Dendritic cell treated with granulocyte-macrophage colony-stimulating factor and Interleukin-4, amounts not matched to agents 40 ng/mL and 50 ng/mL, for 4 days (primary cell): ENCODE measurements around the gene PCDHGA1.
"Not testable (repeated sequence)": the region's sequence is repeated elsewhere in the genome, so short reads cannot be mapped to it uniquely, and the experiment has no call there.

Experiments
- H3K27ac Mint-ChIP-seq: one replicate; pipeline ENCODE4 v1.8.0; 2022; ENCODE audit warnings: mild to moderate bottlenecking, mixed read lengths
- H3K27me3 Mint-ChIP-seq: one replicate; pipeline ENCODE4 v1.8.0; 2022; ENCODE audit warnings: mild to moderate bottlenecking, mixed read lengths
- H3K36me3 Mint-ChIP-seq: one replicate; pipeline ENCODE4 v1.8.0; 2022; ENCODE audit warnings: low read depth, mixed read lengths
- H3K4me1 Mint-ChIP-seq: one replicate; pipeline ENCODE4 v1.8.0; 2022; ENCODE audit warnings: low read depth, mixed read lengths
- H3K4me3 Mint-ChIP-seq: one replicate; pipeline ENCODE4 v1.8.0; 2022; ENCODE audit warnings: mild to moderate bottlenecking, moderate library complexity, mixed read lengths
- H3K9me3 Mint-ChIP-seq: one replicate; pipeline ENCODE4 v1.8.0; 2022; ENCODE audit warnings: mixed read lengths
- intact Hi-C: fragments of 100-400 bp; cut with micrococcal nuclease; formaldehyde crosslinking; loops from one replicate; pipeline ENCODE4 v1.15.0; 2022

The PCDHGA1 gene

DNA sequence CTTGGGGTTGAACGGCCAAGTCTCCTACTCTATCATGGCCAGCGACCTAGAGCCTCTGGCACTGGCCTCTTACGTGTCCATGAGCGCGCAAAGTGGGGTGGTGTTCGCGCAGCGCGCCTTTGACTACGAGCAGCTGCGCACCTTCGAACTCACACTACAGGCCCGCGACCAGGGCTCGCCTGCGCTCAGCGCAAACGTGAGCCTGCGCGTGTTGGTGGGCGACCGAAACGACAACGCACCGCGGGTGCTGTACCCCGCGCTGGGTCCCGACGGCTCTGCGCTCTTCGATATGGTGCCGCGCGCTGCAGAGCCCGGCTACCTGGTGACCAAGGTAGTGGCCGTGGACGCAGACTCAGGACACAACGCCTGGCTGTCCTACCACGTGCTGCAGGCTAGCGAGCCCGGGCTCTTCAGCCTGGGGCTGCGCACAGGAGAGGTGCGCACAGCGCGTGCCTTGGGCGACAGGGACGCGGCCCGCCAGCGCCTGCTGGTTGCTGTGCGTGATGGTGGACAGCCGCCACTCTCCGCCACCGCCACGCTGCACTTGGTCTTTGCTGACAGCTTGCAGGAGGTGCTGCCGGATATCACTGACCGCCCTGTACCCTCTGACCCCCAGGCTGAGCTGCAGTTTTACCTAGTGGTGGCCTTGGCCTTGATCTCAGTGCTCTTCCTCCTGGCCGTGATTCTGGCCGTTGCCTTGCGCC lies 69.4 kb downstream of the PCDHGA1 start:
- intact Hi-C loops = no loop called here
- H3K27ac Mint-ChIP-seq = no peak overlapping the region
- H3K36me3 Mint-ChIP-seq = no peaks in the 10 kb centered on the region
- peaks cover 76% of the 10 kb centered on the region for H3K27me3 Mint-ChIP-seq
- H3K4me3 Mint-ChIP-seq = no peak overlapping the region
- no peaks in the 10 kb centered on the region for H3K4me1 Mint-ChIP-seq
- H3K9me3 Mint-ChIP-seq = peaks cover 45% of the 10 kb centered on the region

DNA sequence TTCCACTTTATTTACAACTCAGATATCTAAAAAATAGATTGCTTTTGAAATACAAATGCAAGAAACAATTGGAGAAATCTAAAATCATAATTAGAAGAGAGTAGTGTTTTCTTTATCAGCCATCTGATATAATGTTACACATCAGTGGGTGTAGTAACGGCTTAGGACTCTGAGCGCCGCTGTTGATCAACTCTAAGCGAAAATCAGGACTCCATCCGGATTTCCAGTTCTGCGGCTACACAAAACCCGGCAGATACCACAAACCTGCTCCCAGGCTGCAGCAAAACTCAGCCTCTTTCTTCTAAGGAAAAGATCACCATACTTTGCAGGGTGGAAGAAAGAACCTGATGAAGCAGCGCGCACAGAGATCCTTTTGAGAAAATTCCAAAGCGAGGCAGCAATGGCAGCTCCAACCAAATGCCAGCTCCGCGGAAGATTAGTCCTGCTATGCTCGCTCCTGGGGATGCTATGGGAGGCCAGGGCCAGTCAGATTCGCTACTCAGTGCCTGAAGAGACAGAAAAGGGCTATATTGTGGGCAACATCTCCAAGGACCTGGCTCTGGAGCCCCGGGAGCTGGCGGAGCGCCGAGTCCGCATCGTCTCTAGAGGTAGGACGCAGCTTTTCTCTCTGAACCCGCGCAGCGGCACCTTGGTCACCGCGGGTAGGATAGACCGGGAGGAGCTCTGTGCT lies 72.4 kb downstream of the PCDHGA1 start, which contains the start of gene PCDHGA9:
Gene PCDHGA9 (plus strand): TSS at position 226 of the 691 bp plus-strand sequence. CDS start 175 bp downstream, at position 401.
- Mint-ChIP-seq H3K4me1 (no peaks in the 10 kb centered on the region), H3K4me3 (no peak within 1 kb of the TSS), H3K27ac (no peak within 1 kb of the TSS), H3K9me3 (peaks cover 38% of the 10 kb centered on the region), H3K27me3 (peaks cover 77% of the 10 kb centered on the region), H3K36me3 (no peaks in the 10 kb centered on the region)
- intact Hi-C loops = no loop called here

DNA sequence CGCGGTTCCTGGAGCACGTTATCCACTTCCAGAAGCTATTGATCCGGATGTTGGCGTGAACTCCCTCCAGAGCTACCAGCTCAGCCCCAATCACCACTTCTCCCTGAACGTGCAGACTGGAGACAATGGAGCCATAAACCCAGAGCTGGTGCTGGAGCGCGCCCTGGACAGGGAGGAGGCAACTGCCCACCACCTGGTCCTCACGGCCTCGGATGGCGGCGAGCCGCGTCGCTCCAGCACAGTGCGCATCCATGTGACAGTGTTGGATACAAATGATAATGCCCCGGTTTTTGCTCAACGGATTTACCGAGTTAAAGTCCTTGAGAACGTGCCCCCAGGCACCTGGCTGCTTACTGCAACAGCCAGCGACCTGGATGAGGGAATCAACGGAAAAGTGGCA lies 73.1 kb downstream of the PCDHGA1 start:
- H3K9me3 Mint-ChIP-seq = peaks cover 44% of the 10 kb centered on the region
- H3K4me1 Mint-ChIP-seq = peaks cover 5% of the 10 kb centered on the region
- no peak overlapping the region for H3K27ac Mint-ChIP-seq
- no peak overlapping the region for H3K4me3 Mint-ChIP-seq
- no peaks in the 10 kb centered on the region for H3K36me3 Mint-ChIP-seq
- intact Hi-C loops = no loop called here
- peaks cover 80% of the 10 kb centered on the region for H3K27me3 Mint-ChIP-seq

DNA sequence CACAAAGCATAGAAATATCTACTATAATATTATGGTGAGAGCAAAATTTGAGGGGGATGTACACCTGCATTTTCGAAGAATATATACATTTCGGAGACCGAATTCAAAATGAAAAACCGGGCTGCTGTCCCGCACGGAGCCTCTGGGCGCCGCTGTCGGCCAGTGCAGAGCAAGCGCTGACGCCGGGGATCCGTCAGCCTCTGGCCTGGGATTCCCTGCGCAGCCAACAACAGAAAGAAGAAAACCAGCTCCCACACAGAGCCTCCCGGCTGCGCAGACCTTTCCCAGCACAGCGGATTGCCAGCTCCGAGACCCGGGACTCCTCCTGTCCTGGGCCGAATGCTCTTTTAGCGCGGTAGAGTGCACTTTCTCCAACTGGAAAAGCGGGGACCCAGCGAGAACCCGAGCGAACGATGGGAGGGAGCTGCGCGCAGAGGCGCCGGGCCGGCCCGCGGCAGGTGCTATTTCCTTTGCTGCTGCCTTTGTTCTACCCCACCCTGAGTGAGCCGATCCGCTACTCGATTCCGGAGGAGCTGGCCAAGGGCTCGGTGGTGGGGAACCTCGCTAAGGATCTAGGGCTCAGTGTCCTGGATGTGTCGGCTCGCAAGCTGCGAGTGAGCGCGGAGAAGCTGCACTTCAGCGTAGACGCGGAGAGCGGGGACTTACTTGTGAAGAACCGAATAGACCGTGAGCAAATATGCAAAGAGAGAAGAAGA lies 77.6 kb downstream of the PCDHGA1 start, which contains the start of gene PCDHGB6:
Gene PCDHGB6 (plus strand): TSS at position 232 of the 716 bp plus-strand sequence. CDS start 182 bp downstream, at position 414.
- H3K36me3 Mint-ChIP-seq, intact Hi-C loops, H3K4me1 Mint-ChIP-seq, H3K27ac Mint-ChIP-seq: not testable (repeated sequence)
- peaks cover 41% of the 10 kb centered on the region for H3K9me3 Mint-ChIP-seq
- H3K4me3 Mint-ChIP-seq = peak within 1 kb of the TSS; percentile 74
- H3K27me3 Mint-ChIP-seq = peaks cover 84% of the 10 kb centered on the region

DNA sequence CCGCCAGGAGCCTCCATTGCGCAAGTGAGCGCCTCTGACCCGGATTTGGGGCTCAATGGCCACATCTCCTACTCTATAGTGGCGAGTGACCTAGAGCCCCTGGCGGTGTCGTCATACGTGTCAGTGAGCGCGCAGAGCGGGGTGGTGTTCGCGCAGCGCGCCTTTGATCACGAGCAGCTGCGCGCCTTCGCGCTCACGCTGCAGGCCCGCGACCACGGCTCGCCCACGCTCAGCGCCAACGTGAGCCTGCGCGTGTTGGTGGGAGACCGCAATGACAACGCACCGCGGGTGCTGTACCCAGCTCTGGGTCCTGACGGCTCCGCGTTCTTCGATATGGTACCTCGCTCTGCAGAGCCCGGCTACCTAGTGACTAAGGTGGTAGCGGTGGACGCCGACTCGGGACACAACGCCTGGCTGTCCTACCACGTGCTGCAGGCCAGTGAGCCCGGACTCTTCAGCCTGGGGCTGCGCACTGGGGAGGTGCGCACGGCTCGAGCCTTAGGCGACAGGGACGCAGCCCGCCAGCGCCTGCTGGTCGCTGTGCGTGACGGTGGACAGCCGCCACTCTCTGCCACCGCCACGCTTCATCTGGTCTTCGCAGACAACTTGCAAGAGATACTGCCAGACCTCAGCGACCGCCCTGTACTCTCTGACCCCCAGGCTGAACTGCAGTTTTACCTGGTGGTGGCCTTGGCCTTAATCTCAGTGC lies 79.4 kb downstream of the PCDHGA1 start:
- H3K27ac Mint-ChIP-seq = no peak overlapping the region
- H3K9me3 Mint-ChIP-seq = peaks cover 28% of the 10 kb centered on the region
- peaks cover 84% of the 10 kb centered on the region for H3K27me3 Mint-ChIP-seq
- H3K4me1 Mint-ChIP-seq = peaks cover 18% of the 10 kb centered on the region
- no peak overlapping the region for H3K4me3 Mint-ChIP-seq
- no peaks in the 10 kb centered on the region for H3K36me3 Mint-ChIP-seq
- intact Hi-C loops = loop anchor here (10.0 kb wide), 1 partner anchor 85 kb away; the partner anchor contains the start of gene TAF7

DNA sequence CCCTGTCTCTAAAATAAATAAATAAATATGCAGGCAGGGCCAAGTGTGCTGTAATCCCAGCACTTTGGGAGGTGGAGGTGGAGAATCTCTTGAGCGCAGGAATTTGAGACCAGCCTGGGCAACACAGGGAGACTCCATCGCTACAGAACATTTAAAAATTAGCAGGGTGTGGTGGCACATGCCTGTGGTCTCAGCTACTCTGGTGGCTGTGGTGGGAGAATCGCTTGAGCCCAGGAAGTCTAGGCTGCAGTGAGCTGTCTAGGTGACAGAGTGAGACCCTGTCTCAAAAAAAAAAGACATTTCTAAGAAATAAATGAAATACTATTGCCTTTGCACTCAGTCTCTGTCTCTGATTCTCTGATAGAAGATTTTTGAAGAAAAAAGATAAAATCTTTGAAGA lies 81.3 kb downstream of the PCDHGA1 start:
- no peak overlapping the region for H3K27ac Mint-ChIP-seq
- intact Hi-C loops = loop anchor here (10.0 kb wide), 1 partner anchor 87 kb away; the partner anchor contains the start of gene TAF7
- H3K9me3 Mint-ChIP-seq = peaks cover 28% of the 10 kb centered on the region
- peaks cover 23% of the 10 kb centered on the region for H3K4me1 Mint-ChIP-seq
- H3K4me3 Mint-ChIP-seq = no peak overlapping the region
- no peaks in the 10 kb centered on the region for H3K36me3 Mint-ChIP-seq
- peaks cover 81% of the 10 kb centered on the region for H3K27me3 Mint-ChIP-seq

DNA sequence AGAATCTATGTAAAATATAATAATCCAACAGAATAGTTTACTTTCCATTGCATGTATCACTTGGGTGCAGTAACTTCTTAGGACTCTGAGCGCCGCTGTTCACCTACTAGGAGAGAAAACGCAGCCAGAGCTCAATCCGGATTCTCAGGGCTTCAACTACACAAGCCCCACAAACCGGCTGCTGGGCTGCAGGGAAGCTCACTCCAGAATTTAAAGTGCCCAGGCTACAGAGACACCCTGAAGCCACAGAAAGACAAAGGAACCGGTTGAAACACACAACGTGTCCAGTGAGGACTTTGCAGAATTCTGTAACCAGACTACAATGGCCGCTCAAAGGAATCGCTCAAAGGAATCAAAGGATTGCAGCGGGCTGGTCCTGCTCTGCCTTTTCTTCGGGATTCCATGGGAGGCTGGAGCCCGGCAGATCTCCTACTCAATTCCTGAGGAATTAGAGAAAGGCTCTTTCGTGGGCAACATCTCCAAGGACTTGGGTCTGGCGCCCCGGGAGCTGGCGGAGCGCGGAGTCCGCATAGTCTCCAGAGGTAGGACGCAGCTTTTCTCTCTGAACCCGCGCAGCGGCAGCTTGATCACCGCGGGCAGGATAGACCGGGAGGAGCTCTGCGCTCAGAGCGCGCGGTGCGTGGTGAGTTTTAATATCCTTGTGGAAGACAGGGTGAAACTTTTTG lies 82.7 kb downstream of the PCDHGA1 start, which contains the start of gene PCDHGA10:
Gene PCDHGA10 (plus strand): TSS at position 134 of the 686 bp plus-strand sequence. CDS start 189 bp downstream, at position 323.
- peaks cover 4% of the 10 kb centered on the region for H3K36me3 Mint-ChIP-seq
- H3K27me3 Mint-ChIP-seq = peaks cover 81% of the 10 kb centered on the region
- peaks cover 25% of the 10 kb centered on the region for H3K9me3 Mint-ChIP-seq
- H3K4me1 Mint-ChIP-seq = peaks cover 26% of the 10 kb centered on the region
- intact Hi-C loops = loop anchor here (10.0 kb wide), 1 partner anchor 88 kb away; the partner anchor contains the start of gene TAF7
- peak within 1 kb of the TSS; percentile 66 for H3K4me3 Mint-ChIP-seq
- no peak within 1 kb of the TSS for H3K27ac Mint-ChIP-seq

DNA sequence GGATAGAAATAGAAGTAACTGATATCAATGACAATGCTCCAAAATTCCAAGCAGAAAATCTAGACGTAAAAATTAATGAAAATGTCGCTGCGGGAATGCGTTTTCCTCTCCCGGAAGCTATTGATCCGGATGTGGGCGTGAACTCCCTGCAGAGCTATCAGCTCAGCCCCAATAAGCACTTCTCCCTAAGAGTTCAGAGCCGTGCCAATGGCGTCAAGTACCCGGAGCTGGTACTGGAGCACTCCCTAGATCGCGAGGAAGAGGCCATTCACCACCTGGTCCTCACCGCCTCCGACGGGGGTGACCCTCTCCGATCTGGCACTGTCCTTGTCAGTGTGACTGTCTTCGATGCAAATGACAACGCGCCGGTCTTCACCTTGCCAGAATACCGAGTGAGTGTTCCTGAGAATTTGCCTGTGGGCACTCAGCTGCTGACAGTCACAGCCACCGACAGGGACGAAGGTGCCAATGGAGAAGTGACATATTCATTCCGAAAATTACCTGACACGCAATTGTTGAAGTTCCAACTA lies 83.3 kb downstream of the PCDHGA1 start:
- peaks cover 26% of the 10 kb centered on the region for H3K4me1 Mint-ChIP-seq
- intact Hi-C loops = loop anchor here (10.0 kb wide), 1 partner anchor 89 kb away; the partner anchor contains the start of gene TAF7
- peaks cover 25% of the 10 kb centered on the region for H3K9me3 Mint-ChIP-seq
- H3K4me3 Mint-ChIP-seq = peak overlapping the region; percentile 66
- H3K27me3 Mint-ChIP-seq = peaks cover 81% of the 10 kb centered on the region
- H3K27ac Mint-ChIP-seq = no peak overlapping the region
- H3K36me3 Mint-ChIP-seq = peaks cover 4% of the 10 kb centered on the region

DNA sequence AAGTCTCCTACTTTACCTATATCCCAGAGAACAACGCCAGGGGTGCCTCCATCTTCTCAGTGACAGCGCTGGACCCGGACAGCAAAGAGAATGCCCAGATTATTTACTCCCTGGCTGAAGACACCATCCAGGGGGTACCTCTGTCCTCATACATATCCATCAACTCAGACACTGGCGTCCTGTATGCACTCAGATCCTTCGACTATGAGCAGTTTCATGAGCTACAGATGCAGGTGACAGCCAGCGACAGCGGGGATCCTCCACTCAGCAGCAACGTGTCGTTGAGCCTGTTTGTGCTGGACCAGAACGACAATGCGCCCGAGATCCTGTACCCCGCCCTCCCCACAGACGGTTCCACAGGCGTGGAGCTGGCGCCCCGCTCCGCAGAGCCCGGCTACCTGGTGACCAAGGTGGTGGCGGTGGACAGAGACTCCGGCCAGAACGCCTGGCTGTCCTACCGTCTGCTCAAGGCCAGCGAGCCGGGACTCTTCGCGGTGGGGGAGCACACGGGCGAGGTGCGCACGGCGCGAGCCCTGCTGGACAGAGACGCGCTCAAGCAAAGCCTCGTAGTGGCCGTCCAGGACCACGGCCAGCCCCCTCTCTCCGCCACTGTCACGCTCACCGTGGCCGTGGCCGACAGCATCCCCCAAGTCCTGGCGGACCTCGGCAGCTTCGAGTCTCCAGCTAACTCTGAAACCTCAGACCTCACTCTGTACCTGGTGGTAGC lies 84.4 kb downstream of the PCDHGA1 start:
- intact Hi-C loops = loop anchor here (10.0 kb wide), 1 partner anchor 90 kb away; the partner anchor contains the start of gene TAF7
- H3K27me3 Mint-ChIP-seq = peaks cover 81% of the 10 kb centered on the region
- H3K4me1 Mint-ChIP-seq = peaks cover 30% of the 10 kb centered on the region
- not testable (repeated sequence) for H3K36me3 Mint-ChIP-seq, H3K4me3 Mint-ChIP-seq, H3K27ac Mint-ChIP-seq
- peaks cover 22% of the 10 kb centered on the region for H3K9me3 Mint-ChIP-seq

DNA sequence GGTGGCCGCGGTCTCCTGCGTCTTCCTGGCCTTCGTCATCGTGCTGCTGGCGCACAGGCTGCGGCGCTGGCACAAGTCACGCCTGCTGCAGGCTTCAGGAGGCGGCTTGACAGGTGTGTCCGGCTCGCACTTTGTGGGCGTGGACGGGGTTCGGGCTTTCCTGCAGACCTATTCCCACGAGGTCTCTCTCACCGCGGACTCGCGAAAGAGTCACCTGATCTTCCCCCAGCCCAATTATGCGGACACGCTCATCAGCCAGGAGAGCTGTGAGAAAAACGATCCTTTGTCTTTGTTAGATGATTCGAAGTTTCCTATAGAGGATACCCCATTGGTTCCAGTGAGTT lies 84.9 kb downstream of the PCDHGA1 start:
- not testable (repeated sequence) for H3K4me3 Mint-ChIP-seq, H3K36me3 Mint-ChIP-seq, H3K27ac Mint-ChIP-seq
- Mint-ChIP-seq H3K4me1 (peaks cover 30% of the 10 kb centered on the region), H3K9me3 (peaks cover 17% of the 10 kb centered on the region), H3K27me3 (peaks cover 79% of the 10 kb centered on the region)
- intact Hi-C loops = loop anchor here (10.0 kb wide), 1 partner anchor 90 kb away; the partner anchor contains the start of gene TAF7

DNA sequence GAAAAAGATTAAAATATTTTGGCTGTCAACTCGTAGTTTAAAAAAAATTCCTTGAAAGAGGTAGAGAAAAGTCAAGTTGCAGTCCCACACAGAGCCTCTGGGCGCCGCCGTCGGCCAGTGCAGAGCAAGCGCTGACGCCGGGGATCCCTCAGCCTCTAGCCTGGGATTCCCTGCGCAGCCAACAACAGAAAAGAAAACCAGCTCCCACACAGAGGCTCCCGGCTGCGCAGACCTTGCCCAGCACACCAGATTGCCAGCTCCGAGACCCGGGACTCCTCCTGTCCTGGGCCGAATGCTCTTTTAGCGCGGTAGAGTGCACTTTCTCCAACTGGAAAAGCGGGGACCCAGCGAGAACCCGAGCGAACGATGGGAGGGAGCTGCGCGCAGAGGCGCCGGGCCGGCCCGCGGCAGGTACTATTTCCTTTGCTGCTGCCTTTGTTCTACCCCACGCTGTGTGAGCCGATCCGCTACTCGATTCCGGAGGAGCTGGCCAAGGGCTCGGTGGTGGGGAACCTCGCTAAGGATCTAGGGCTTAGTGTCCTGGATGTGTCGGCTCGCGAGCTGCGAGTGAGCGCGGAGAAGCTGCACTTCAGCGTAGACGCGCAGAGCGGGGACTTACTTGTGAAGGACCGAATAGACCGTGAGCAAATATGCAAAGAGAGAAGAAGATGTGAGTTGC lies 87.3 kb downstream of the PCDHGA1 start, which contains the start of gene PCDHGB7:
Gene PCDHGB7 (plus strand): TSS at position 184 of the 679 bp plus-strand sequence. CDS start 183 bp downstream, at position 367.
- H3K4me1 Mint-ChIP-seq = peaks cover 39% of the 10 kb centered on the region
- not testable (repeated sequence) for H3K36me3 Mint-ChIP-seq, H3K27ac Mint-ChIP-seq
- H3K9me3 Mint-ChIP-seq = peaks cover 14% of the 10 kb centered on the region
- peak within 1 kb of the TSS; percentile 82 for H3K4me3 Mint-ChIP-seq
- peaks cover 82% of the 10 kb centered on the region for H3K27me3 Mint-ChIP-seq
- intact Hi-C loops = loop anchor here (2.0 to 10.0 kb wide), 2 partner anchors 93 to 147 kb away; partner anchors contain the start of gene TAF7
